ENCODE results near the gene RGS12. TPM values are rescaled to one million over a fixed set of nuclear protein-coding genes. Genes with fewer than 3 reads are reported as not detected.
A peak's percentile ranks its signal among the peaks of the same experiment; 100 is the strongest.

Gene RGS12
- polyA plus RNA-seq, 1 of the 3 experiments (the other 2 are of a cell fraction): 18.4 TPM

DNA sequence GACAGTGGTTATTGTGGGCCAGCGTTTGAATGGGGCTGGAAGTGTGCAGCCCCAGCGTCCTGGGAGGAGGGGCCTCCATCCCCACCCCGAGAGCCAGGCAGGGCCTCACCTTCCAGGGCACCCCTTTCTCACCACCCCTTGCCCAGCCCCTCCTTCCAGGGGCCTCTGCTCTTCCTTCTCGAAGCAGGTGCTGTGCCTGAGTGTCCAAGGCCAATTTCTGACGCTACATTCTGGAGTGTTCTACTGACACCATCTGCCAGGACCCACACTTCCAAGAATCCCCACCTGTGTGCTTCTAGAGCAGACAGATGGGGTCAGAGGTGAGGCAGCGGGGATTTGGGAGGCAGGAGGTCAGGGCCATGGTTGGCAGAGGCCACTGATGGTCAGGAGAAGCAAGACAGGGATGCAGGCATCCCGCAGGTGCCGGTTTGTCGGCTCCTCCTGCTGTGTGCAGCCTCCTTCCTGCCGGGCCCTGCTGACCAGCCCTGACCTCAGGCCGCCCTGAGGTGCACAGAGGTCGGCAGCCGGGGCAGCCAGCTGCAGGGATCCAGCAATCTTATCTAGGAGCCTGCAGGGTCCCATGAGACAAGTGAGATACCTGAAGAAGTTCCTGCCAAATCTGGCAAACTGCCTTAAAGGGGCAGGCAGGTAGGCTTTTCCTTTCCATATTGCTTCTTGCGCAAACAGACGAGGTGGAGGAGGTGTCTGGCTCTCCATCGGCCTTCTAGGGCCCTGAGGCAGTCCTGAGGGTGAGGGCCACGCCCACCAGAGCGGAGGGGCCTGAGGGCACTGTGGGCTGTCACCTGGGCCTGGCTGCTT lies 25.0 kb upstream of the RGS12 start:
- Histone ChIP-seq H3K27ac (ENCODE audit: low read depth in 2 of 2, low read length in 1 of 2) (no peak overlapping the region), H3K4me2 (no peak overlapping the region), H3K9me3 (no peaks in the 10 kb centered on the region), H3K9me2 (no peaks in the 10 kb centered on the region), H2AFZ (ENCODE audit: low read depth) (no peak overlapping the region), H3K27me3 (ENCODE audit: insufficient read depth) (no peaks in the 10 kb centered on the region), H3K9ac (no peak overlapping the region), H3K36me3 (replicated peaks in 1 of 2; ENCODE audit: control insufficient read depth in 1 of 2, insufficient read depth in 2 of 2, low read length in 1 of 2) (no peaks in the 10 kb centered on the region), H3F3A (replicated peaks; ENCODE audit: insufficient read depth) (no peaks in the 10 kb centered on the region), H3K4me1 (ENCODE audit: control insufficient read depth in 1 of 2, insufficient read depth in 2 of 2, low read depth in 1 of 2, low read length in 1 of 2) (no peaks in the 10 kb centered on the region), H3K79me2 (ENCODE audit: insufficient read depth) (no peaks in the 10 kb centered on the region), H3K4me3 (ENCODE audit: low read depth in 2 of 2, low read length in 1 of 2) (no peak overlapping the region), H4K20me1 (ENCODE audit: insufficient read depth) (no peaks in the 10 kb centered on the region)
- 57% methylated on average over 8 of the region's 18 CpGs for WGBS (ENCODE audit: low lambda C conversion rate)
- no peak for DNase-seq
- TF ChIP-seq MAX (IDR thresholded peaks at IDR 0.05; ENCODE audit: low read depth) (no peak), MXI1 (IDR thresholded peaks at IDR 0.05; ENCODE audit: low read depth, low read length) (no peak), RXRA (IDR thresholded peaks at IDR 0.05; ENCODE audit: borderline replicate concordance, low read depth) (no peak), JUND (IDR thresholded peaks at IDR 0.05) (no peak), SIN3A (IDR thresholded peaks at IDR 0.05; ENCODE audit: borderline replicate concordance, low read depth, low read length) (no peak), EZH2phosphoT487 (IDR thresholded peaks at IDR 0.05; ENCODE audit: borderline replicate concordance, low read depth) (no peak), TAF1 (IDR thresholded peaks at IDR 0.05; ENCODE audit: borderline replicate concordance, low read depth, low read length) (no peak), ELF1 (IDR thresholded peaks at IDR 0.05) (no peak), RFX5 (IDR thresholded peaks at IDR 0.05; ENCODE audit: low read length) (no peak), NRF1 (IDR thresholded peaks at IDR 0.05; ENCODE audit: low read depth, low read length) (no peak), CTCF (IDR thresholded peaks at IDR 0.05) (no peak)
- TF ChIP-seq, protein P1, sequence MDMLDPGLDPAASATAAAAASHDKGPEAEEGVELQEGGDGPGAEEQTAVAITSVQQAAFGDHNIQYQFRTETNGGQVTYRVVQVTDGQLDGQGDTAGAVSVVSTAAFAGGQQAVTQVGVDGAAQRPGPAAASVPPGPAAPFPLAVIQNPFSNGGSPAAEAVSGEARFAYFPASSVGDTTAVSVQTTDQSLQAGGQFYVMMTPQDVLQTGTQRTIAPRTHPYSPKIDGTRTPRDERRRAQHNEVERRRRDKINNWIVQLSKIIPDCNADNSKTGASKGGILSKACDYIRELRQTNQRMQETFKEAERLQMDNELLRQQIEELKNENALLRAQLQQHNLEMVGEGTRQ (IDR thresholded peaks at IDR 0.05; ENCODE audit: borderline replicate concordance, low read depth, low read length): no peak
- ChIA-PET POLR2A (no interaction called here), CTCF (no interaction called here)

DNA sequence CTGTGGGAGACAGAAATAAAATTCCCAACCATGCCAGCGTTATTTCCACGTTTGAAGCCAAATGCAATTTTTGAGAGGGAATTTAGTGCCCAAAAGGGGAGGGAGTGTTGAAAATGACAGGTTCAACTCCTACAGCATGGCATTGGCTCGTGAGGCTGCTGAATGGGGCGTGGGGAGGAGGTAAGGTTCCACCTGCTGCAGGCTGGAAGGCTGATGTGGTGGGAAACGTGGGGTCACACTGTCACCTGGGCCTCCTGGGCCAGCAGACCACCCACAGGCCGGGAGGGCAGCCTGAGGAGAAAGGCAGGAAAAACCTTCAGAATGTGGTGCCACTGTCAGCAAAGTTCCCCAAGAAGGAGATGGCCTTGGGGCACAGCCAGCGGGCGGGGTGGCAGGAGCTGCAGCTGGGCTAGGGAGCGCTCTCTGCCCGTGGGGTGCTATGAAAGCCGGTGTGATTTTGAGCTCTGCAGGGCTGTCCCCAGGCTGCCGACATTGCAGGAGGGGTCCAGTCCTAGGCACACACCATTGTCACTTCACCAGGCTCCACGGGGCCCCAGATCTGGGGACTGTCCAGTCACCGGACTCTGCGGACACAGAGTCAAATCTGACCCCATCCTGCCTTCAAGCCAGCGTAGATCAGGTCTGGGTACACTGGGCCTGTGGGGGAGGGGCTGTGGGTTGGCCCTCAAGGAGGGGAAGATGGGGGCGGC lies 24.3 kb upstream of the RGS12 start:
- POLR2A ChIA-PET: no interaction called here
- no peaks in the 10 kb centered on the region for H3K4me1 ChIP-seq (ENCODE audit: control insufficient read depth in 1 of 2, insufficient read depth in 2 of 2, low read depth in 1 of 2, low read length in 1 of 2)
- H3K9ac ChIP-seq: no peak overlapping the region
- no peaks in the 10 kb centered on the region for H3K27me3 ChIP-seq (ENCODE audit: insufficient read depth)
- H3K27ac ChIP-seq (ENCODE audit: low read depth in 2 of 2, low read length in 1 of 2): no peak overlapping the region
- no peaks in the 10 kb centered on the region for H3F3A ChIP-seq (replicated peaks; ENCODE audit: insufficient read depth)
- no peak overlapping the region for H2AFZ ChIP-seq (ENCODE audit: low read depth)
- no peaks in the 10 kb centered on the region for H3K79me2 ChIP-seq (ENCODE audit: insufficient read depth)
- peaks cover 2% of the 10 kb centered on the region; the same call in 1 of the 2 replicates for H3K9me3 ChIP-seq
- H3K4me3 ChIP-seq (ENCODE audit: low read depth in 2 of 2, low read length in 1 of 2): no peak overlapping the region
- no peak overlapping the region for H3K4me2 ChIP-seq
- H3K9me2 ChIP-seq: no peaks in the 10 kb centered on the region
- H4K20me1 ChIP-seq (ENCODE audit: insufficient read depth): no peaks in the 10 kb centered on the region
- peak; percentile 24 for DNase-seq
- CTCF ChIA-PET: no interaction called here
- 71% methylated on average over 9 of the region's 17 CpGs for WGBS (ENCODE audit: low lambda C conversion rate)
- TF ChIP-seq RFX5 (IDR thresholded peaks at IDR 0.05; ENCODE audit: low read length): no peak
- H3K36me3 ChIP-seq (replicated peaks in 1 of 2; ENCODE audit: control insufficient read depth in 1 of 2, insufficient read depth in 2 of 2, low read length in 1 of 2): no peaks in the 10 kb centered on the region

Measured in SK-N-SH (cell line).